MCF 10A (cell line): ENCODE measurements around the gene ACAP3. TPM values are rescaled to one million over a fixed set of nuclear protein-coding genes. Genes with fewer than 3 reads are reported as not detected.

Experiments used
- BruUV-seq: library from RNA; stranded (reverse); fragments of 400-500 nt; replicated peaks from 2 replicates; lab custom pipeline; 2021; lab: Mats Ljungman, UMichigan
- CTCF ChIA-PET: fragments of 300-600 bp; sonication (Branson Sonifier 250); formaldehyde crosslinking; extraction: SDS; loops from one replicate; lab custom pipeline; 2021; ENCODE audit warnings: antibody characterized with exemption, inconsistent platforms; lab: Yijun Ruan, JAX
- POLR2A ChIA-PET: fragments of 300-600, 350-650 bp; sonication (Branson Sonifier 250); formaldehyde crosslinking; extraction: SDS; loops from one replicate; lab custom pipeline; 2020; ENCODE audit warnings: antibody characterized with exemption, inconsistent platforms; lab: Yijun Ruan, JAX
- DNase-seq: peaks from one replicate; pipeline ENCODE4 v3.0.0-alpha.2; 2018; ENCODE audit not compliant: unreplicated experiment
- H3K27ac Mint-ChIP-seq: one replicate; pipeline ENCODE4 v1.8.0; 2022; ENCODE audit warnings: mild to moderate bottlenecking, low read depth, mixed read lengths; ENCODE audit not compliant: unreplicated experiment
- H3K27me3 Mint-ChIP-seq: one replicate; pipeline ENCODE4 v1.8.0; 2022; ENCODE audit warnings: mixed read lengths; ENCODE audit not compliant: insufficient read depth, unreplicated experiment
- H3K36me3 Mint-ChIP-seq: one replicate; pipeline ENCODE4 v1.8.0; 2022; ENCODE audit warnings: mild to moderate bottlenecking, moderate library complexity, mixed read lengths; ENCODE audit not compliant: insufficient read depth, unreplicated experiment
- H3K4me1 Mint-ChIP-seq: one replicate; pipeline ENCODE4 v1.8.0; 2022; ENCODE audit warnings: mixed read lengths; ENCODE audit not compliant: insufficient read depth, unreplicated experiment
- H3K4me3 Mint-ChIP-seq: one replicate; pipeline ENCODE4 v1.8.0; 2022; ENCODE audit warnings: mild to moderate bottlenecking, moderate library complexity, mixed read lengths; ENCODE audit not compliant: unreplicated experiment
- H3K9me3 Mint-ChIP-seq: one replicate; pipeline ENCODE4 v1.8.0; 2022; ENCODE audit warnings: mixed read lengths; ENCODE audit not compliant: unreplicated experiment
- CTCF ChIP-seq: fragments of 200-600 bp; IDR thresholded peaks from one replicate; pipeline ENCODE4 v1.8.0; 2022; ENCODE audit warnings: antibody characterized with exemption, mild to moderate bottlenecking; ENCODE audit not compliant: unreplicated experiment
- intact Hi-C: fragments of 100-400 bp; cut with micrococcal nuclease; formaldehyde crosslinking; loops from 2 replicates; pipeline ENCODE4 v1.14.1; 2022
- total RNA-seq: library from RNA; stranded (reverse); gene quantifications from 2 replicates; pipeline ENCODE4 v1.2.3, GENCODE V29; 2022

Gene ACAP3
- total RNA-seq, 1 experiment from 2014 or later, result 33.5 TPM

- ChIA-PET CTCF (no interaction called here), POLR2A (no interaction called here)
- no peak for TF ChIP-seq CTCF
- Mint-ChIP-seq H3K4me3 (no peak overlapping the region), H3K36me3 (peaks cover 42% of the 10 kb centered on the region), H3K27ac (no peak overlapping the region), H3K9me3 (no peaks in the 10 kb centered on the region), H3K27me3 (no peaks in the 10 kb centered on the region), H3K4me1 (peaks cover 6% of the 10 kb centered on the region)
- no TSS peak for BruUV-seq
- DNase-seq, result no peak
- intact Hi-C loops, result no loop called here
These were observed 22.8 kb upstream of the ACAP3 start for GRCh38 chr1:1330366-1331067.

GRCh38 chr1:1329304-1330210 lies 21.8 kb upstream of the ACAP3 start:
- CTCF ChIA-PET, result interaction anchor here (0.6 kb wide), 1 partner anchor 55 kb away, joined by 3 read pairs; no protein-coding TSS in a partner anchor
- DNase-seq, result no peak
- peaks cover 40% of the 10 kb centered on the region for H3K36me3 Mint-ChIP-seq
- no peaks in the 10 kb centered on the region for H3K9me3 Mint-ChIP-seq
- no TSS peak for BruUV-seq
- no peak overlapping the region for H3K4me3 Mint-ChIP-seq
- POLR2A ChIA-PET, result no interaction called here
- intact Hi-C loops, result no loop called here
- TF ChIP-seq CTCF, result no peak
- H3K27me3 Mint-ChIP-seq, result no peaks in the 10 kb centered on the region
- H3K4me1 Mint-ChIP-seq, result peaks cover 6% of the 10 kb centered on the region
- no peak overlapping the region for H3K27ac Mint-ChIP-seq

GRCh38 chr1:1328254-1328653 lies 20.5 kb upstream of the ACAP3 start:
- TF ChIP-seq CTCF, result no peak
- no peaks in the 10 kb centered on the region for H3K9me3 Mint-ChIP-seq
- POLR2A ChIA-PET, result no interaction called here
- H3K4me3 Mint-ChIP-seq, result no peak overlapping the region
- intact Hi-C loops, result no loop called here
- no peak overlapping the region for H3K27ac Mint-ChIP-seq
- H3K36me3 Mint-ChIP-seq, result peaks cover 32% of the 10 kb centered on the region
- CTCF ChIA-PET, result no interaction called here
- H3K27me3 Mint-ChIP-seq, result no peaks in the 10 kb centered on the region
- no TSS peak for BruUV-seq
- DNase-seq, result no peak
- peaks cover 13% of the 10 kb centered on the region for H3K4me1 Mint-ChIP-seq

- ChIA-PET POLR2A (interaction anchor here (0.6 to 0.9 kb wide), 4 partner anchors 10 to 48 kb away, joined by 3 to 4 read pairs (median 3); partner anchors contain the start of gene AURKAIP1), CTCF (interaction anchor here (1.1 kb wide), 1 partner anchor 44 kb away, joined by 3 read pairs; no protein-coding TSS in a partner anchor)
- H3K27ac Mint-ChIP-seq, result no peak overlapping the region
- DNase-seq, result no peak
- intact Hi-C loops, result no loop called here
- no peak for TF ChIP-seq CTCF
- H3K4me3 Mint-ChIP-seq, result no peak overlapping the region
- H3K4me1 Mint-ChIP-seq, result peaks cover 16% of the 10 kb centered on the region
- BruUV-seq, result no TSS peak
- no peaks in the 10 kb centered on the region for H3K27me3 Mint-ChIP-seq
- H3K36me3 Mint-ChIP-seq, result peaks cover 23% of the 10 kb centered on the region
- H3K9me3 Mint-ChIP-seq, result no peaks in the 10 kb centered on the region
These were observed 19.6 kb upstream of the ACAP3 start for GRCh38 chr1:1327291-1327690.
